ENCODE data around the gene VPS13D. TPM values are rescaled to one million over a fixed set of nuclear protein-coding genes. Genes with fewer than 3 reads are reported as not detected.

Gene VPS13D
- total RNA-seq, 4 donors from 2014 or later, result 137 to 238 (median 191) TPM

- H3K36me3 ChIP-seq, result no peaks in the 10 kb centered on the region
- intact Hi-C loops (cut with DNase I), result no loop called here
- H3K4me3 ChIP-seq (replicated peaks in 1 of 3), result no peak overlapping the region
- WGBS, 2 donors, result 83 to 90% methylated on average over 6 of the region's 6 CpGs
- H3K27ac ChIP-seq, result peak overlapping the region; percentile 45 to 88 (median 79)
- no peak for DNase-seq
- H3K9me3 ChIP-seq, result no peaks in the 10 kb centered on the region
- peaks cover 32 to 46% of the 10 kb centered on the region in 2 donors for H3K4me1 ChIP-seq
- no peak for TF ChIP-seq POLR2A (IDR thresholded peaks at IDR 0.05)
- no peak for TF ChIP-seq CTCF (IDR thresholded peaks at IDR 0.05)
- H3K27me3 ChIP-seq, result no peaks in the 10 kb centered on the region
These were observed 203.1 kb downstream of the VPS13D start for GRCh38 chr1:12432897-12433296.

- Histone ChIP-seq H3K36me3 (no peaks in the 10 kb centered on the region), H3K9me3 (no peaks in the 10 kb centered on the region), H3K27ac (peak overlapping the region; percentile 45 to 88 (median 79)), H3K27me3 (no peaks in the 10 kb centered on the region), H3K4me3 (replicated peaks in 1 of 3) (no peak overlapping the region), H3K4me1 (peaks cover 32 to 47% of the 10 kb centered on the region in 2 donors)
- intact Hi-C loops (cut with DNase I), result no loop called here
- TF ChIP-seq CTCF (IDR thresholded peaks at IDR 0.05) (no peak), POLR2A (IDR thresholded peaks at IDR 0.05) (no peak)
- 37 to 40% methylated on average over 12 of the region's 12 CpGs for WGBS, 2 donors
- DNase-seq, result peak; percentile 79 to 85
These were observed 203.7 kb downstream of the VPS13D start for GRCh38 chr1:12433323-12434053.

- Histone ChIP-seq H3K4me1 (peaks cover 32 to 52% of the 10 kb centered on the region in 2 donors), H3K27me3 (no peaks in the 10 kb centered on the region), H3K9me3 (no peaks in the 10 kb centered on the region), H3K4me3 (replicated peaks in 1 of 3) (no peak overlapping the region), H3K36me3 (no peaks in the 10 kb centered on the region), H3K27ac (peak overlapping the region; percentile 45 to 88 (median 79))
- WGBS, 2 donors, result 53 to 66% methylated on average over 5 of the region's 5 CpGs
- DNase-seq, result peak; percentile 43 to 47
- TF ChIP-seq POLR2A (IDR thresholded peaks at IDR 0.05), result no peak
- no peak for TF ChIP-seq CTCF (IDR thresholded peaks at IDR 0.05)
- intact Hi-C loops (cut with DNase I), result no loop called here
These were observed 204.3 kb downstream of the VPS13D start for GRCh38 chr1:12434174-12434573.

- Histone ChIP-seq H3K9me3 (no peaks in the 10 kb centered on the region), H3K36me3 (no peaks in the 10 kb centered on the region), H3K4me3 (replicated peaks in 1 of 3) (no peak overlapping the region), H3K27me3 (no peaks in the 10 kb centered on the region), H3K4me1 (peaks cover 32 to 52% of the 10 kb centered on the region in 2 donors), H3K27ac (peak overlapping the region; percentile 45 to 88 (median 79))
- DNase-seq, result no peak
- WGBS, 2 donors, result 81 to 82% methylated on average over 2 of the region's 2 CpGs
- TF ChIP-seq POLR2A (IDR thresholded peaks at IDR 0.05) (no peak), CTCF (IDR thresholded peaks at IDR 0.05) (no peak)
- intact Hi-C loops (cut with DNase I), result no loop called here
These were observed 204.9 kb downstream of the VPS13D start for GRCh38 chr1:12434686-12435085.

- H3K27ac ChIP-seq, result peak overlapping the region in 2 of 3 donors; percentile 79 to 88
- intact Hi-C loops (cut with DNase I), result no loop called here
- DNase-seq, result no peak
- H3K36me3 ChIP-seq, result no peaks in the 10 kb centered on the region
- WGBS, 2 donors, result 78 to 79% methylated on average over 8 of the region's 8 CpGs
- peaks cover 32 to 52% of the 10 kb centered on the region in 2 donors for H3K4me1 ChIP-seq
- no peak overlapping the region for H3K4me3 ChIP-seq (replicated peaks in 1 of 3)
- no peaks in the 10 kb centered on the region for H3K27me3 ChIP-seq
- no peaks in the 10 kb centered on the region for H3K9me3 ChIP-seq
- no peak for TF ChIP-seq CTCF (IDR thresholded peaks at IDR 0.05)
- TF ChIP-seq POLR2A (IDR thresholded peaks at IDR 0.05), result no peak
These were observed 206.0 kb downstream of the VPS13D start for GRCh38 chr1:12435639-12436344.

Data from thyroid gland (tissue), 4 donors.